SH-SY5Y (cell line): ENCODE measurements around the gene ENAH.

Source experiments
- GATA2 ChIP-seq: IDR thresholded peaks from 2 replicates; pipeline ENCODE4 v1.6.1; 2011; ENCODE audit warnings: mild to moderate bottlenecking, low read depth, low read length
- GATA3 ChIP-seq: IDR thresholded peaks from 2 replicates; pipeline ENCODE4 v1.6.1; 2011; ENCODE audit warnings: low read depth, mild to moderate bottlenecking, low read length, moderate library complexity

- TF ChIP-seq GATA2 (no peak), GATA3 (no peak)
These were observed 41.2 kb downstream of the ENAH start for GRCh38 chr1:225611537-225612223.
